CD4-positive, alpha-beta T cell treated with Interleukin-15 for 1 hour (primary cell): Measurements from ENCODE around the gene MAGT1.
"Not testable (repeated sequence)": the region's sequence is repeated elsewhere in the genome, so short reads cannot be mapped to it uniquely, and the experiment has no call there.

ENCODE experiments used
- DNase-seq: peaks from one replicate; pipeline ENCODE4 v3.0.0-alpha.2; 2020

Gene MAGT1

DNA sequence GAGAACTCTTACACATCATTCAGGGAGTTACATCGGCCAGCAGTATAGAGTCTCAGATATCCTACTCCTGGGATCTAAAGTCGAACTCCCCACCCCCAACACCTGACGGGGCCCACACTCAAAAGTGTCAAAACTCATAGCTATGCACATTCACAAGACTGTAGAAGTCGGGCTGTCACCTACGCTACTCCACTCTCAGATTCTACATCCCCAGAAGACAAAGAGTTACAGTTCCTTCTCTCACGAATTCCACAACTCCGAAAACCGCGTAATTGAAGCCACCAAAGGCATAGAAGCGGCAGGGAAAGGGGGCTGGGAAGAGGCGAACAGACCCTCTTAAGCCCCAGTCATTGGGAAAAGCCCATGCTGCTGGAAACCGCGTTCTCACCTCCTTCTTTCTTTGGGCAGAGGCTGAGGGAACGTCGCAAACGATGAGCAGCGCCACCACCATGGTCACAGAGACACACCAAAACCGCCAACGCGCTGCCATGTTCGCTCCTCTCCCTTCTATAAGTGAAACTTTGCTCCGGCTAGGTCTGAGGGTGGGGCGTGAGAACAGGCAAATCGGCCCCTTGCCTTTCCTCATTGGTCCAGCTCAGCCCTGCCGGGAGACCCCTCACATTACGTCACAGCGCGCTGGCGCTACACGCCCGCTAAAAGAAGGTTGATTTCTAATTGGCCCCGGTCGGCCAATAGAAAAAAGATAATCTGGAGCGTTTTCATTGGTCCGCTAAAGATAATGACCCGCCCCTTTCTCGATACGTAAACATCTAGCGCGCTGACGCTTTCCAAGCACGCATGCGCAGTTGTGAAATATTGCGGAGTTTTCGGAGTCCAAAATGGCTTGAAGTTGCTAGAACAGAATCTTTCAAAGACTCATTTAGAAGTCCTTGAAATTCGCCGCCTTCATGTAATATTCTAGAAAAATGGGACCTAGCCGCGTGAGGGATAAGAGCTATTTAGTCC, at the start of gene MAGT1:
Gene MAGT1 (minus strand): TSS at position 515 of the 966 bp plus-strand sequence. CDS start 25 bp downstream, at position 490.
- DNase-seq: peak; percentile 97

DNA sequence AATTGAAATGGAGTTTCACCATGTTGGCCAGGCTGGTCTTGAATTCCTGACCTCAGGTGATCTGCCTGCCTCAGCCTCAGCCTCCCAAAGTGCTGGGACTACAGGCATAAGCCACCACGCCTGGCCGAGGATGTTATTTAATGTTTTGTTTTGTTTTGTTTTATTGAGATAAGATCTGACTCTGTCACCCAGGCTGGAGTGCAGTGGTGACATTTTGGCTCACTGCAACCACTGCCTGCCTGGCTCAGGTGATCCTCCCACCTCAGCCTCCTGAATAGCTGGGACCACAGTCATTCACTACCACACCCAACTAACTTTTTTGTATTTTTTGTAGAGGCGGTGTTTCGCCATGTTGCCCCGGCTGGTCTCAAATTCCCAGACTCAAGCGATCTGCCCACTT, 49.8 kb upstream of the MAGT1 start:
- DNase-seq: not testable (repeated sequence)

DNA sequence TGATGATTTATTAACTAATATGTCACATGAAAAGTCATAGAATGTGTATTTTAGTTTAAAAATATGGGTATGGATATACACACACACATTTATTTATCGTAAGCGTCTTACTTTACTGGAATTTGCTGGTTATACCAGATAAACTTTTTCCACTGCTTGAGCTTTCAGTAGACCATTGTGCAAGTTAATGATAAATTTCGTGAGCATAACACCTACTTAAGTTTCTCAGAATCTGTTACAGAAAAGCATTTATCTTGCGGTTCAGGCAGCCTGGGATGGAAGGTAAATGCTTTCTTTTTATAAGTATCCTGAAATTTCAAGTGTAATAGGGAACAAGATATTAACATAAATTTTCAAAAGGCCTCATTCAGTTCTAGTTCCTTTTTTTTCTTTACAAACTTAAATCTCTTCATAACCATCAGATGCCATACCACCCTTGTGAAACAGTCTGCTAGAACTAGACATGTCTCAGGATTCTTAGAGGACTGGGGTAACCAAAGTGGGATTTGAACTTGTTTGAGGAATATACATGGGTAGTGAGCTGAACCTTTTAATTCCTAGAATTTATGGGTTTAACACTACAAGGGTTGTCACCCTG, 42.9 kb upstream of the MAGT1 start:
- no peak for DNase-seq

DNA sequence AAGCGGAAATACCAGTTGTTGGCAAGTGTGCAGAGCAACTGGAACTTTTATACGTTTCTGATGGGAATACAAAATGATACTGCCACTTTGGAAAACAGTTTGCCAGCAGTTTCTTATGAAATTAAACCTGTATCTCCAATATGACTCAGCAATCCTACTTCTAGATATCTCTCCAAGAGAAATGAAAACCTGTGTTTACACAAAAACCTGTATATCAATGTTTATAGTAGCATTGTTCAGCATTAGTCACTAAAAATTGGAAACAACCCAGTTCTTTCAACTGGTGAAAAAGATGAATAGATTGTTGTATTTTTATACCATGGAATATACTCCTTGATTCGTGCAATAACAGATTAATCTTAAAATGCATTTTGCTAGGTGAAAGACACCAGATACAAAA, 42.1 kb upstream of the MAGT1 start:
- no peak for DNase-seq

DNA sequence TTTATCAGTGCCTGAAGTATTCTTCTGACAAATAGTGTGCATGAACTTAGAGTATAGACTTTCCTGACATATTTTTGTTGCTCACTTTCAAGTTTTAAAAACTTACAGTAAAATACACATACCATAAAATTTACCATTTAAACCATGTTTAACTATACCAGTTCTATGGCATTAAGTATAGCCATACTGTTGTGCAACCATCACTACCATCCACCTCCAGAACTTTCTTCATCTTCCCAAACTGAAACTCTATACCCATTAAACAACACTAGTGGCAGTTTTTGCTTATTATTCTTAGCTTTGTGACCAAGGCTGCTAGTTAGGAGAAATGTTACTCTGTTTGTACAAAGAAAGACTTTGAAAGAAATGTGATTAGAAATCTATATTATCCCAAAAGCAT, 41.1 kb upstream of the MAGT1 start:
- DNase-seq: no peak

DNA sequence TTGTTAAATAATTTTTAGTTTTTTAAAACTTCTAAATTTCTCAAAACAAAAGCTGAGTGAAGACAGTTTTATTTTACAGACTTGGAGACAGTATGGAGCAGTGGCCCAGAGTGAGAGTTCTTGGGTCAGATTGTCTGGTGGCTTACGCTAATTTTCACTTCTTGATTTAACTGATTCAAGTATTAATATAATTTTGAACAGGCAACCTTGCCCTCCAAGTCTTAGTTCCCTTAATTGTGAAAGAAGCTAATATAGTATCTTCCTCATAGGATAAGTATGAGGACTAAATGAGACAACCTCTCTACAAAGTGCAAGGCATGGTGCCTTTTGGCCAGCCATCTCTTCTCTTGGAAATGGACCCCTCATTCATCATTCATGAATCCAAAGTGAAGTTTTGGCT, 40.7 kb upstream of the MAGT1 start:
- no peak for DNase-seq

DNA sequence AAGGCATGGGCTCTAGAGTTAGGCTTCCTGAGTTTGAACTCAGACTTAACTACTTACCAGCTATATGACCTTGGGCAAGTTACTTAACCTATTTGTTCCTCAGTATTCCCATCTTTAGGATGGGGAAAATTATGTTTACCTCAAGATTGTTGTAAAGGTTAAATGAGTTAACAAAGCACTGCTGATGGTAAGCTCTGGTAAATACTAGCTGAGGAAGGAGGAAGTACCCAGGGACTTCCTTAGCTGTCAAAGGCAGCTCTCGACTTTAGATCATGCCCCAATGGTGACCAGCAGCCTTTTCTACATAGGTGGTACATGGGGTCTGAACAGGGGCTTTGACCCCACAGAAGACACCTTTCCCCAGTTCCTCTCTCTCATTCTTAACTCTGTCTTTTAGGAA, 35.3 kb upstream of the MAGT1 start:
- DNase-seq: no peak

DNA sequence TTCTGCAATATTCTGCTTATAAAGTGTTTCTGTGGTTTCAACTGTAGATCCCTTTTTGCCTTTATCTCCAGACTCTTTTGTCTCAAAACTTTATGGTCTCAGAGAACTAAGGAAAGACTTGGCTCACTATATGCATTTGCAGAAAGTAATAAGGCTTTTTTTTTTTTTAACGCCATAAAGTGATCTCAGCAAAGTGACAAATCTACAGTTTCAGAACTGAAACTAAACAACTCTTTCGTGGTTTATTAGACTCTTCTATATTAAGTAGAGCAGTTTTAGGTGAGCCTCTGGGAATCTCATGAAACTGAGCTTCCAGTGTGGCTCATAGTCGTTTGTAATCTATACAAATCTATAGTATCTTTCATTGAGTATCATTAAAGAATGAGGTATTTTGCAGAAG, 30.5 kb upstream of the MAGT1 start:
- DNase-seq: no peak

DNA sequence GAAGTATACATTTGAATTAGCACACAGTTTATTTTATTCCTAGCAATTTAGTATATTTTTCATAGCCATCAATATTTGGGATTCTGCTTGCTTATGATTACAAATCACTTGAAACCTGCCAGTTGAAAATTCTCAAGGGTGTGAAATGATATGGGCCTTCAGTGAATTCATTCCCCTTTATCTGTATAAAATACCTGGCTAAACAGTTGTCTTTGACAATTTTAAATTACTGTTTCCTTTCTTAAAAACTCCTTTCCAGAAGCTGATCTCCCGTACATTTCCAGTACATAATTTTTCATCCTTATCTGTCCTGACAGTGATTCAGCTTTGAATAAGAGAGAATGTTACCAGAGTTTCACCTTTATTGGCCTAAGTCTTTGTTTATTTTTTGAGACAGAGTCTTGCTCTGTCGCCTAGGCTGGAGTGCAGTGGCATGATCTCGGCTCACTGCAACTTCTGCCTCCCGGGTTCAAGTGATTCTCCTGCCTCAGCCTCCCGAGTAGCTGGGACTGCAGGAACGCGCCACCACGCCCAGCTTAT, 29.2 kb upstream of the MAGT1 start:
- no peak for DNase-seq

DNA sequence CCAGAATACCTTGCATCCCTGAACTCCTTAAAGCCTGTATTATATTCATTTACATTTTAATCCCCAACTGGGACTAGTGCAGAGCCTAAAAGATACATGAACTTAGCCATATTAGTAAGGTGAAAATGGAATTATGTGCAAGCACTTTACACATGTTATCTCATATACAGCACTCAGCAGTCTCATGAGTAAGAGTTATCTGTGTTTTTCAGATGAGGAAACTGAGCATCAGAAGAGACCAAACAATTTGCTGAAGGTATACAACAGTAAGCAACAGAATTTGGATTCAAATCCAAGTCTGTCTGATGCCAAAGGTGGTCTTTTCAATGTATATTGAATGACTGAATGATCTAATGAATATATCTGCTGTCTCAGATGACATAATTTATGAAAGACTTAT, 27.6 kb upstream of the MAGT1 start:
- no peak for DNase-seq

DNA sequence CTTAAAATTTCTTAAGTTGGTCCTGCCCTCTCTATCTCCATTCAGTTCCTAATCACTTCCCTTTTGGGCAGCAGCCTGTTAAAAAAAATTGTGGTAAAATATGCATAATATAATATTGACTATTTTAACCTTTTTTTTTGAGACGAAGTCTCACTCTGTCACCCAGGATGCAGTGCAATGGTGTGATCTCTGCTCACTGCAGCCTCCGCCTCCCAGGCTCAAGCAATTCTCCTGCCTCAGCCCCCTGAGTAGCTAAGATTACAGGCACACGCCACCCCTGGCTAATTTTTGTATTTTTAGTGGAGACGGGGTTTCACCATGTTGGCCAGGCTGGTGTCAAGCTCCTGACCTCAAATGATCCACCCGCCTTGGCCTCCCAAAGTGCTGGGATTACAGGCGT, 24.1 kb upstream of the MAGT1 start:
- DNase-seq: not testable (repeated sequence)

DNA sequence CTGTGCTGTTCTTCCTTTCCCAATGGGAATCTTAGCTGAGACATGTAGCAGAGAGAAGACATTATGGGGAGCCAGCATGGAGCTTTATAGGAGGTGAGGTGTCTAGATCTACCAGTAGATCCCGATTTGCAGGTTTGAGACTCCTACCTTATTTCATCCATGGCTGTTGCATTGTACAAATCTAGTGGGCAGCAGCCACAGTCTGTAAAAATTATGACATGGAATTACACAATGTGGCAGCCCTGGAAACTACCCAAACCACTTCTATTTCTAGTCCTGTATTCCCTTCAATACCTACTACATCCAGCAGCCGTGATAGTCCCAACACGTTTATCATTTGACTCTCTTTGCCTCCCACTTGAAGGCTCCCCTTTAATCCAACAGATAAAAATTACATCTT, 23.3 kb upstream of the MAGT1 start:
- DNase-seq: no peak

DNA sequence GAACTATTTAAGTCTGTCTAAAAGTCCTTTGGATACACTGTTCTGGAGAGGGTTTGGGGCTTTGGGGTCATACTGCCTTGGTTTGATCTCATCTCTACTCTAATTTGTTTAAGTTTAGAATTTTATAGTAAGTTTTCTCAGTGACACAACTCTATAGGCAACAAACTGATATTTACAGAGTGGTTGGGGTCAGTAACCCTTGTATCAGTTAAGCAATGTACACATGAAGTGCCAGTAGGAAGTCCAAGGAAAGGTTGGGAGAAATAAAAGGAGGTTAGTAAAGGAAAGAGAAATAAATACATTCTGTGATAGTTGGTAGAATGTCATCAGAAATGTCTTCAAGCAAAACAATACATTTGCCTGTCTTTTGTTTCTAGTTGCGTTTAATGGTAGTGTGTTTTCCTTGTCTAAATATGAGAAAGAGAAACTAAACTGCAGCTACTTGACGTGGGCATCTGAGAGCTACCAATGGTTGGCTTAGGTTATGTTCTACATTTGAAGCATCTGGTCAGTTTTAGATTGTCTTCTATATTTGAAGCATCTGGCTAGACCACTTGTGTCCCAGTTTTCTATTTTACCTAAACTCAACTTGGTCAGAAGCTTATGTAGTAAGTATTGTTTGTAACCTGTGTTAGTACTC, 22.2 kb upstream of the MAGT1 start:
- DNase-seq: no peak

DNA sequence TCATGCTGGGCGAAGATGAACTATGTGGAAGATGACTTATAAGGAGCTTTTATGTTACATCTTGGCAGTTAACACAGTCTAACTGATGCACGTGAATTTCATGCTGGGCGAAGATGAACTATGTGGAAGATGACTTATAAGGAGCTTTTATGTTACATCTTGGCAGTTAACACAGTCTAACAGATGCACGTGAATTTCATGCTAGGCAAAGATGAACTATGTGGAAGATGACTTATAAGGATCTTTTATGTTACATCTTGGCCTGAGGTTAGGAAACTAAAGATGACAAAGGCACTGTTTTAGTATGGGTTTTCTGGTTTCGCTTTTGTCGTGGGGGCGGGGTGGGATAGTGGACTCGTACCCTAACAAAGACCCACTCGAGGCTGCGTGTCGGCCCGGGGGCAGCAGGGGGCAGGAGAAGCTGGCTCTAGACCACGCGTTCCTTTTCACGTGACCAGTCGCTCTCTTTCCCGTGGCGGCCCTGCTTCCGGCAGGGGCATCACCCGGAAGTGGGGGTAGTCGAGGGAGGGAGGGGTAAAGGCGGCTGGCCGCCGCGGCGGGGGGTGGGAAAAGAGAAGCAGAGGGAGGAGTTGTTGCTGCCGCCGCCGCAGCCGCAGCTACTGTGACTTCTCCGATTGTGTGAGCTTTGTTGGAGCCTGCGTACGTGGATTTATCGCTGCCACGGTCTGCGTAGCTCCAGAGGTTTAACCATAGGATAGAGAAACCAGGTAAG, 15.0 kb upstream of the MAGT1 start, which contains the start of gene ATP7A:
Gene ATP7A (plus strand): TSS at position 586 of the 733 bp plus-strand sequence. CDS start 60,949 bp downstream, outside the sequence.
- DNase-seq: peak; percentile 95

DNA sequence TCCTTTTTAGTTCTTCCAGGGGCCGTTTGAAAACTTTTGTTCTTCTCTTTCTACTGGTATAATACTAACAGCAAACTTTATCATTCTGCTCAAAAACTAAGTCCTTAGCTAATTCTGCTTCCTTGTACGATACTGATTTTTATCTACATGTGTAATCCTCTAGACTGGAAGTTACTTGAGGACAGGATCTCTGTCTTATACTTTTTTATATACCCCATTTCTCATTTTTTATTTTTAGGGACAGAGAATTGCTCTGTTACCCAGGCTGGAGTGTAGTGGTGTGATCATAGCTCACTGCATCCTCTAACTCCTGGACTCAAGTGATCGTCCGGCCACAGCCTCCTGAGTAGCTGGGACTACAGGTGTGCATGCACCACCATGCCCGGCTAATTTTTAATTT, 6.3 kb upstream of the MAGT1 start:
- no peak for DNase-seq

DNA sequence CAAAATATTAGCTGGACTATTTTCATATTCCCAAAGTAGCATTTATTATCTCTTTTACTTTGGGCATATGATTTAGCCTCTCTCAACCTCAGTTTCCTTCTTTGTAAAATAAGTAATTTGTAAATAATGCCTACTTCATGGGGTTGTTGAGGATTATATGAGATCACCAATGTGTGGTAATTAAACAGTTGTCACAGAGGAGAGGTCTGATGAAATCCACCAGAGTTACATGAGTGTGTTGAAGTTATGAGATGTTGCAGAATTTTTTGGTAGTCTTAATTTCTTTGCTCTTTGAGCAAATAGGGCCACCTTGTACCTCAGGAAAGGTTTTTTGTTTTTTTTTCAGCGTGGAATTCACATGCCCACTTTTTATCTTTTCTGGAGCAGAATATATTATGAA, 5.5 kb upstream of the MAGT1 start:
- no peak for DNase-seq

DNA sequence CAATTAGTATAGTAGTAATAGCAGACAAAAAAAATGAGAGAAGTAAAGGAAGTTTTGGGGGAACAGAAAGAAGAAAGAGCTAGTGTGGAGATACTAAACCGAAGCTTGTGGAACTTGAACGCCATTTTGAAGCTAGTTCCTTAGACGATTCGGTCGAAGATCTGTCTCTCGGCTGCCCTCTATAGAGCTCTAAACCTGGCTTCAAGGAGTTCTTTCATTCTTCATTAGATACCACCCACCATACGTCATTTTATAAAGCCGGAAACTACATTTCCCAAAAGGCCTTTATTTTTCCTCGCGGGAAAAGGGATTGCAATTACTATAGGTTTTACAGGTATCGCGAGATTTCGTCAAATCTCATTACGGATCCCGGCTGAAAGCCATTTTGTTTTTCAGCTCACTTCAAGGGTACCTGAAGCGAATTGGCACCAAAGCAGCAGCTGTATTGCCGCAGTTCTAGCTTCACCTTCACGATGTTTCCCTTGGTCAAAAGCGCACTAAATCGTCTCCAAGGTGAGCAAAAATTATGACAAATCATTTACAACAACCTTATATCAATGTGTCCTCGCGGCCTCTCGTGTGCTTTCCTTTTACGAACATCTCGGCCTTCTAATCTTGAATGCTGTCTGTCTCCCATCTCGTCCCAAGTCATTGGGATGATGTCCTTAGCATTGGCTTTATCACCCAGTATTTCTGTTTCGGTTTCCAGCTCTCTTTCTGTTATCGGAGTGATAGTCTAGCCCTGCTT, 4.0 kb upstream of the MAGT1 start, which contains the start of gene COX7B:
Gene COX7B (plus strand): TSS at position 388 of the 748 bp plus-strand sequence. CDS start 86 bp downstream, at position 474.
- DNase-seq: peak; percentile 83

DNA sequence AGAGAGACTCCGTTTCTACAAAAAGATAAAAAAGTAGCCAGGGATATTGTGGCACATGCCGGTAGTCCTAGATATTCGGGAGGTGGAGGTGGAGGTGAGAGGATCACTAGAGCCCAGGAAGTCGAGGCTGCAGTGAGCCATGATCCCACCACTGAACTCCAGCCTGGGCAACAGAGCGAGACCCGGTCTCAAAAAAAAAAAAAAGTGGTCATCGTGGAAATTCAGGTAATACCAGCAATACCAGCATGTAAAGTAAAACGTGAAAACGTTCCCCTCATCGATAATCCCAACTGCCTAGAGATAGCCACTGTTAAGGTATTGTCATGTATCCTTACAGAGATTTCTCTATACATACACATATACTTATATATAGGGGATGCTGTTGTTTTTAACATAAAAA, 1.5 kb downstream of the MAGT1 start:
- no peak for DNase-seq

DNA sequence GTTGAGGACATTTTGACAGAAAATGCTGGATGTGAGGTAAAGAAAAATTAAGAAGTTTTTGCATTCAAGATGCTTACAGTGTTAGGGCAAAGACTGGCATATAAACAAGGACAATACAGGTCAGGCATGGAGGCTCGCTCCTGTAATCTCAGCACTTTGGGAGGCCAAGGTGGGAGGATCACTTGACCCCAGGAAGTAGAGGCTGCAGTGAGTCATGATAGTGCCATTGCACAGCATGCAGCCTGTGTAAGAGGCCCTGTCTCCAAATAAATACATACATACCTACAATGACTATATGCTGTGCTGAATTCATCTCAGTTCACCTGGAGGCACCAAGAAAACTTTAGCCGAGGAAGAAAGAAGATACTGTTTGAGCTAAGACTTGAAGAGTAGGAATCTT, 2.3 kb downstream of the MAGT1 start:
- DNase-seq: no peak

DNA sequence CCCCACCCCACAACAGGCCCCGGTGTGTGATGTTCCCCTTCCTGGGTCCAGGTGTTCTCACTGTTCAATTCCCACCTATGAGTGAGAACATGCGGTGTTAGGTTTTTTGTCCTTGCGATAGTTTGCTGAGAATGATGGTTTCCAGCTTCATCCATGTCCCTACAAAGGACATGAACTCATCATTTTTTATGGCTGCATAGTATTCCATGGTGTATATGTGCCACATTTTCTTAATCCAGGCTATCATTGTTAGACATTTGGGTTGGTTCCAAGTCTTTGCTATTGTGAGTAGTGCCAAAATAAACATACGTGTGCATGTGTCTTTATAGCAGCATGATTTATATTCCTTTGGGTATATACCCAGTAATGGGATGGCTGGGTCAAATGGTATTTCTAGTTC, 13.8 kb downstream of the MAGT1 start:
- DNase-seq: not testable (repeated sequence)

DNA sequence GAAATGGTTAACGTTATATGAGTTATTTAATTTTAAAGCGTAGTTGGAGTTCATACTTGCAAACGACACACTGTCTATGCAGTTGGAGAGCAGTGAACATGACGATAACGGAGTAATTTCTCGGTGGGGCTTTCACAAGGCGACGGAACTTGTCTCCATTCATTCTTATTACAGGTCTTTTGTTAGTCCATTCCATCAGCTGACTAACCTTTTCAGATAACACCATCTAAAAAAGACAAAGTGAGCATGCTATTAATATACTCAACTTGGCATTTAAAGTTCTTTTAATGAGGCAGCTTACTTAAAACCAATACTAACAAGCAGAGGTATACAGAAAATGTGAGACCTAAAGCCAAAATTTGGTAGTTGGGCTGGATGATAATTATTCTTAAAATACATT, 19.9 kb downstream of the MAGT1 start:
- DNase-seq: no peak

DNA sequence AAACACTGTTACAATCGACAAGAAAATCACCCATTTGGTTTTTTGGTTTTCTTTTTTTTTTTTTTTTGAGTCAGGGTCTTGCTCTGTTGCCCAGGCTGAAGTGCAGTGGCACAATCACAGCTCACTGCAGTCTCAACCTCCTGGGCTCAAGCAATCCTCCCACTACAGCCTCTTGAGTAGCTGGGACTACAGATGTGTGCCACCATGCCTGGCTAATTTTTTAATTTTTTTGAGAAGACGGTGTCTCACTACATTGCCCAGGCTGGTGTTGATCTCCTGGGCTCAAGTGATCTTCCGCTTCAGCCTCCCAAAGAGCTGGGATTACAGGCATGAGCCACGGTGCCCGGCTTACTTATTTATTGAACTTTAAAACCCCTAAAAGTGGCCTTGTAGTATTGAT, 63.7 kb downstream of the MAGT1 start:
- not testable (repeated sequence) for DNase-seq
